ENCODE data around the gene PAQR9.
A peak's percentile ranks its signal among the peaks of the same experiment; 100 is the strongest.

PAQR9 gene

GRCh38 chr3:142982038-142982773 is 18.7 kb upstream of the PAQR9 start:
- no peak for DNase-seq (ENCODE audit: low read depth in 2 of 2)

GRCh38 chr3:142981108-142981507 is 17.6 kb upstream of the PAQR9 start:
- DNase-seq (ENCODE audit: low read depth in 2 of 2): no peak

- DNase-seq (ENCODE audit: low read depth in 2 of 2): no peak
These were observed 13.9 kb upstream of the PAQR9 start for GRCh38 chr3:142977399-142977728.

- DNase-seq (ENCODE audit: low read depth in 2 of 2): no peak
These were observed 13.3 kb upstream of the PAQR9 start for GRCh38 chr3:142976621-142977398.

GRCh38 chr3:142975316-142975995 is 12.0 kb upstream of the PAQR9 start:
- DNase-seq (ENCODE audit: low read depth in 2 of 2): no peak

- DNase-seq (ENCODE audit: low read depth in 2 of 2): no peak
These were observed 9.9 kb upstream of the PAQR9 start for GRCh38 chr3:142973217-142974009.

GRCh38 chr3:142972092-142972753 is 8.7 kb upstream of the PAQR9 start:
- no peak for DNase-seq (ENCODE audit: low read depth in 2 of 2)

GRCh38 chr3:142971431-142971830 is 8.0 kb upstream of the PAQR9 start:
- DNase-seq (ENCODE audit: low read depth in 2 of 2): no peak

GRCh38 chr3:142968319-142969025 is 5.0 kb upstream of the PAQR9 start:
- no peak for DNase-seq (ENCODE audit: low read depth in 2 of 2)

- DNase-seq (ENCODE audit: low read depth in 2 of 2): no peak
These were observed 3.3 kb upstream of the PAQR9 start for GRCh38 chr3:142966808-142967207.

GRCh38 chr3:142965581-142965980 is 2.1 kb upstream of the PAQR9 start:
- no peak for DNase-seq (ENCODE audit: low read depth in 2 of 2)

- DNase-seq (ENCODE audit: low read depth in 2 of 2): no peak
These were observed 299 bp downstream of the PAQR9 start for GRCh38 chr3:142963234-142963515.

- DNase-seq (ENCODE audit: low read depth in 2 of 2): no peak
These were observed 797 bp downstream of the PAQR9 start for GRCh38 chr3:142962520-142963233.

GRCh38 chr3:142962175-142962519 is 1.3 kb downstream of the PAQR9 start:
- DNase-seq (ENCODE audit: low read depth in 2 of 2): no peak

- DNase-seq (ENCODE audit: low read depth in 2 of 2): no peak
These were observed 1.9 kb downstream of the PAQR9 start for GRCh38 chr3:142961539-142961938.

GRCh38 chr3:142960322-142960850 is 3.1 kb downstream of the PAQR9 start:
- DNase-seq (ENCODE audit: low read depth in 2 of 2): no peak

GRCh38 chr3:142958707-142959106 is 4.8 kb downstream of the PAQR9 start:
- peak in 1 of 2 donors; percentile 31 for DNase-seq (ENCODE audit: low read depth in 2 of 2)

- no peak for DNase-seq (ENCODE audit: low read depth in 2 of 2)
These were observed 10.0 kb downstream of the PAQR9 start for GRCh38 chr3:142953443-142953842.

- no peak for DNase-seq (ENCODE audit: low read depth in 2 of 2)
These were observed 10.9 kb downstream of the PAQR9 start for GRCh38 chr3:142952272-142953193.
